Measurements from ENCODE around the gene AUTS2.

Gene AUTS2

GRCh38 chr7:70035955-70036354 is 437.7 kb downstream of the AUTS2 start:
- no peak for DNase-seq (ENCODE audit: low read depth)

DNA sequence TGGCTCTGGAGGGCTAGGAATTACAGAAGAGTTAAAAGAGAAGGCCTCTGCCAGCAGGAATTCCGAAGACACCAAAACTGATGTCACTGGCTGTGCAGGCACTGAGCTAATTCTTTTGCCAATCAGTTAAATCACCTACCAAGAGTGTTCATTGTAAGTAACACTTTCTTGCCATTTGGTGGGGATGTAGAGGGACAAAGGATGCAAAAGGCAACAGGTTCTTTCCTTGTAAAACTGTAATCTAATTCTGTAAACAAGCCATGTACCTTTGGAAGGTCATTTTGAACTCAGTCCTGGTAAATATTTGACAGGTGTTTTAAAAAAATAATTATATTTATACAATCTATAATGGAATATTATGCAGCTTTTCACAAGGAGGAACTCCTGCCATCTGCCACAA is 438.4 kb downstream of the AUTS2 start:
- no peak for DNase-seq (ENCODE audit: low read depth)

GRCh38 chr7:70037171-70037933 is 439.1 kb downstream of the AUTS2 start:
- DNase-seq (ENCODE audit: low read depth), result no peak

GRCh38 chr7:70040051-70040450 is 441.8 kb downstream of the AUTS2 start:
- DNase-seq (ENCODE audit: low read depth), result no peak

DNA sequence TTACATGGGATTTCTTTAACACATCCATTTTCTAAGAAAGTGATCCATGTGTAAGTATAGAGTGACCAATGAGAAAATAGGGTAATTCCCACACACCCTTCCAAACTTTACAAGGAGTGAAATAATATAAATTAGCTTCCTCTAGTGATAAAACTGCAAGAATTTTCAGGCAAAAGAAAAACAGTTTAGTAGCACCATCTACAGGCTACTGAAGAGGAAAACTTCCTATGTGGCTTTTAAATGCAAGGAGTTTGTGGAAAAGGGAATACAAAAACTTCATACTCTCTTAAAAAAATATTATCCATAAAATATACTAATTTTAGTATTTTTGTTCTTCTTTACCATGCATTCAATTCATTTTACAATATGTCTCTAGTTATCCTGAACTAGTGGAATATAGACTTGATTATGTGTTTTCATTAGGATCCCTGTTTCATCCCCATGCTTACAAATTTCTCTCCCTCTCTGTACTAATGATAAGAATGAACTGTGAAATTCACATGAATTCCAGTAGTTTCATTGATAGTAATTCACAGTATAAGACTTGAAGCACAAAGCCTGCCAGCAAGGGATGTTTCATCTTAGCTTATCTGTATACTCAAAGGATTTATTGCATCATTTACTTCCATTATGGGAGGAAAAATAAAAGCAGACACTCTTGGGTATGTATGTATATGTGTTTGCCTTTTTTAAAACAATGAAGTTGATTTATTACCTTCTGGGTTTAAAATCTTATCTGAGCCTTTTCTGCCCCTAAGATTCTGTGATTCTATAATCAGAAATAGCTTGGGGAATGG is 442.9 kb downstream of the AUTS2 start:
- no peak for DNase-seq (ENCODE audit: low read depth)

- DNase-seq (ENCODE audit: low read depth), result no peak
These were observed 444.3 kb downstream of the AUTS2 start for GRCh38 chr7:70042533-70042932.

DNA sequence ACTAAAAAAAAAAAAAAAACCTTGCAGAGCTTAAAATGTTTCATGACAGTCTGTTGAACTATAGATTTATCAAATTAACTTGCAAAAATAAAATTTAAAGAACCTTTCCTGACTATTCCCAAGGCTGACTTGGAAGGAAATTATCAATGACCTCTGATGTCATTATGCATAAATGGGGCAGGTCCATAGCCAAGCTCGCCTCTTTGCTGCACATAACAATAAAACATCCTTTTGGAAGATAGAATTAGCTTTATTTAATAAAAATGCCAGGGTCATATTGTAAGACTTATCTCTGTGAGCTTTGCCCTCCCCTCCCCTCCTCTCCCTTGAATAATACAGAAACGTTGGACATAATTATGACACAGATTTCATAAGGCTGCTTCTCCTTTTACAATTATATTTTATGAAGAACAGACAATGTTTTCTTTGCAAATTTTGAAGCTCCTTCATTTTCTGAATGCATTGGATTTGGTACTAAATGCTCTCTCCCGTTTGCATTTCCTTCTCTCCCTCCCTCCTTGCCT is 444.8 kb downstream of the AUTS2 start:
- no peak for DNase-seq (ENCODE audit: low read depth)

GRCh38 chr7:70044064-70044463 is 445.8 kb downstream of the AUTS2 start:
- no peak for DNase-seq (ENCODE audit: low read depth)

DNA sequence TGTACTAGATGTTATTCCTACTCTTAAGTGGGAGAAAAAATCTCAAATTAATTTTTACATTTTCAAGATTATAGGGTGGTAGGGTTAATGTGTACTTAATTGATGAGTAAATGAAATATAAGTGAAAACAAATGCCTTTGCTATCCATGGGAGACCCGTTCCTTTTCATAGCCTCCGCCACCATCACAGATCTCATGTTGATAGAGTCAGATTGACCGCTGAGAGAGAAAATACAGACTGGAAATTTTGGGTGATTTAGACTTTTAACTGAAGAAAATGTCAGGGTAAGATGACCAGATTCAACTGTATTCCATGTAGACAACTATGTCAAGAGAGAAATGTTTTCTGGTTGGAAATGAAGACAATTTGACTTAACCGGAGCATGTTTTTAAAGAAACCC is 446.2 kb downstream of the AUTS2 start:
- no peak for DNase-seq (ENCODE audit: low read depth)

DNA sequence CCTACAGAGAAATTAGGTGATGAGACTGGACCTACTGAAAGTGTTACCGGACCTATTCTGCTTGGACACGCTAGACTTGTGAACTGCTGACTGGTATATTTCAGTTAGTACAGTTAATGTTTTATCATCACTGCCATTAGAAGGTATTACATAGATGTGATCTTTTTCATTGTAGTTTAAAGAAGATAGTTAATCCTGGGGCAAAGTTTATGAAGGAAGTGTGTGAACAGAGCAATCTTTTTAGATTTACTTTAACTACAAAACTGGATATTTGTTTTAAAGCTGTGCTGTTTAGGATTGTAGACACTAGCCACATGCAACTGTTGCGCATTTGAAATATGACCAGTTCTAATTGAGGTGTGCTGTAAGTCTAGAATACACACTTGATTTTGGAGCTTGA is 446.7 kb downstream of the AUTS2 start:
- DNase-seq (ENCODE audit: low read depth), result no peak

DNA sequence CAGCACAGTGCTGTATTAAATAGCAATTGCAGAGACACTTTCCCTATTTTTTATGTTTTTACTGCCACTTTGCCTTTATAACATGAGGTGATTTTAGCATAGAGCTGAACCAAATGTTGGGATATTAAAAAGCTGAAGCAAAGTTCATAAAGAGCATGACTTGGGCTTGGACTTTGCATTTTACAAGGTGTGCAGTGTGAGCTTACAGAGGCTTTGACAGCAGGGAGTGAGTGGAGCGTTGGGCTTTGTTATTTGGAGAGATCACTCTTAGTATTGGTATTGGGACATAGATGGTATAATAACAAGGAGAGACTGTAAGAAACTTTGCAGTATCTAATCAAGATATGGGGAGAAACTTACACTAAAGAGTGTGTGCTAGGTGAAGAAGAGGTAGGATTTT is 449.1 kb downstream of the AUTS2 start:
- no peak for DNase-seq (ENCODE audit: low read depth)

GRCh38 chr7:70047891-70048448 is 449.7 kb downstream of the AUTS2 start:
- DNase-seq (ENCODE audit: low read depth), result no peak

DNA sequence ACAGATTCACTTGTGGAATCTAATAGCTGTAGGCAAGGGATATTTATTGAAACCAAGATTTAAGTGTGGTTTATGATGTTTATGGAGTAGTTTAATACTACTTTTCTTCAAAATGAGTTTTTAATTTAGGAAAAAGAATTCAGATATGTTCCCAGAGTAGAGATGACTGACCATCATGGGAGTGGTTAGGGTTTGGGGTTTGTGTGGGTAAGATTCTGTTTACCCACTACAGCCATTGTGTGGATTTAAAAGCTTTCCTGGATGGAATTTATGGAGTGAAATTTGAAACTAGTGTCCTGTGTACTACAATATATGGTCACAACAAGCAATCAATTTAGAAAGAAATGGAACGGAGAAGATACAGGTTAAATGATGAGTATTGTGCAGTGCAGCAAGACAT is 453.5 kb downstream of the AUTS2 start:
- no peak for DNase-seq (ENCODE audit: low read depth)

- no peak for DNase-seq (ENCODE audit: low read depth)
These were observed 454.4 kb downstream of the AUTS2 start for GRCh38 chr7:70052691-70053090.

GRCh38 chr7:70053421-70053820 is 455.1 kb downstream of the AUTS2 start:
- no peak for DNase-seq (ENCODE audit: low read depth)

DNA sequence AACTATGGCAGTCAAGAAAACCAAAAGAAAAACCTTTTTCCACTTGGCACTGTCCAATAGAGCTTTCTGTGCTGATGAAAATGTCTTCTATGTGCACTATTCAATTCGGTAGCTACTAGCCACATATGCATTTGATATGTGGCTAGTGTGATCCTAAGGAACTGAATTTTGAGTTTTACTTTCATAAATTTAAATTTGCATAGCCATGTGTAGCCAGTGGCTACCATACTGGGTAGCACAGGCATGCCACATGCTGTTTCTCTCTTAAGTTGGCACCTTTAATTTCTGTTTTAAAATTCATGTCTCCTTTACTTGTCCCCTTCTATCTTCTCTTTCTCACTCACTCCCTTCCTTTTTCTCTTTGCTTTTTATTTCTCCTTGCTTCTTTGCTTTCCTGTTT is 455.7 kb downstream of the AUTS2 start:
- DNase-seq (ENCODE audit: low read depth), result no peak

DNA sequence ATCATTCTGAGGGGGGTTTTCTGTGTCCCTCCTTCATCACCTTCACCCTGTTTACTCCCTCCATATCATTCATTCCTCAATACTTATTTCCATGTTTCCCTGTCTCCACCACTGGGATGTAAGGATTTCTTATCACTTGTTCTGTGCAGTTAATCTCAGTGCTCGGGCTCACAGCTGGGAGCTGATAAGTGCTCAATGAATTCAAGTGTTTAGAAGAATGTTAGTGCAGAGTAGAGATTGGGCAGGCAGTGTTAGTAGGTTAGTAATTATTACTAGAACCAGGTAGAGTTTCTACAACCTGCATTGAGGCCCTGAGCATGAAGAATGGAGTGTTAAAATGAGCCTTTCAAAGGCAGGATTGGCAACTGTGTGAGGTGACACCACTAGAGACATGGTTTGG is 458.1 kb downstream of the AUTS2 start:
- DNase-seq (ENCODE audit: low read depth), result no peak

- no peak for DNase-seq (ENCODE audit: low read depth)
These were observed 462.2 kb downstream of the AUTS2 start for GRCh38 chr7:70060298-70061068.

GRCh38 chr7:70063371-70063770 is 465.1 kb downstream of the AUTS2 start:
- DNase-seq (ENCODE audit: low read depth), result no peak

DNA sequence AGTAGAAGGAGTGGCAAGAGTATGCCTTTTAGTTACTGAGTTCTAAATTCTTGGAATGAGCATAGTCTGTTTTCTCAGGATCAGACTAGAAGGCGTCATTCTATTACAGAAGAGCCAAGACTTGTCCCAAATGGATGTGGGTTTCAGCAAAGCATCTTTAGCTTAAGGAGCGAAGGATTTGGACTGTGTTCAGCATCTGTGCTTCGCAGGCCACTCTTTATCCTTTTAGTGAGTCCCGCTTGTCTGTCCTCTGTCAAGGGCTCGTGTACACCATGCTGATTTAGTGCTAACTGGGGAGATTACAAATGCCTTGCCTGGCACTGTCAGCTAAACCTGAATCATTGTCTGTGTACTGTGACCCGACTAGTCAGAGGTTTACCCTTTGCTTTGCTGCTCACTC is 465.7 kb downstream of the AUTS2 start:
- no peak for DNase-seq (ENCODE audit: low read depth)

DNA sequence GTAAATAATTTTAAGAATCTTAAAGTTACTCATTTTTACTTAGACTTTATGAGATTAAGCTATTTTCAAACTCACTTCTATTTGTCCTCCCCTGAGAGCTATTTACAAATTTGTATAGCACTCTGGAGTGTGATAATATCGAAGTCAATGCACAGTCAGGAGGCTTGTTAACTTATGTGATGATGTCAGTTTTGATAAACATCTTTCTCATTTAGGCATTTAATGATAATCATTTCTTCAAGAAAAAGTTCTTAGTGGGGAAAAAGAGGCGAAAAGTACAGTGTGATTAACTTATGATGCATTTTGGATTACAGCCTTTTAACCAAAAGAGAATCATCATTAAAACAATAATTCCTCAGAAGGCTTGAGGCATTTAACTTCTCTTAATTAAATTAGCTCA is 468.6 kb downstream of the AUTS2 start:
- no peak for DNase-seq (ENCODE audit: low read depth)

- DNase-seq (ENCODE audit: low read depth), result no peak
These were observed 470.3 kb downstream of the AUTS2 start for GRCh38 chr7:70068531-70068930.

Data from stimulated activated CD8-positive, alpha-beta memory T cell treated with anti-CD3 and anti-CD28 coated beads, Interleukin-15, amount 100 ng/mL, for 24 hours (primary cell).